Caco-2 (cell line): Measurements from ENCODE around the gene NFASC. TPM values are rescaled to one million over a fixed set of nuclear protein-coding genes. Genes with fewer than 3 reads are reported as not detected.

Source experiments
- BruUV-seq: library from RNA; stranded (reverse); fragments of 400-500 nt; replicated peaks from 2 replicates; lab custom pipeline; 2021; lab: Mats Ljungman, UMichigan
- CTCF ChIA-PET: fragments of 300-600 bp; sonication (Branson Sonifier 250); formaldehyde crosslinking; loops from one replicate; lab custom pipeline; 2022; ENCODE audit warnings: antibody characterized with exemption; lab: Charles Lee
- POLR2A ChIA-PET: fragments of 300-600 bp; sonication (Branson Sonifier 250); formaldehyde crosslinking; loops from one replicate; lab custom pipeline; 2022; ENCODE audit warnings: antibody characterized with exemption; lab: Charles Lee
- DNase-seq, 2 experiments: peaks; one replicate each; pipeline versions ENCODE4 v3.0.0 to v3.0.0-alpha.2; 2020 to 2022
- H3K27me3 ChIP-seq: replicated peaks from 2 replicates; pipeline ENCODE4 v1.6.0; 2011; ENCODE audit warnings: low read length; ENCODE audit not compliant: control insufficient read depth, insufficient read depth
- H3K36me3 ChIP-seq: 2 replicates; pipeline ENCODE4 v1.5.1; 2011; ENCODE audit warnings: low read length; ENCODE audit not compliant: control insufficient read depth, insufficient read depth
- H3K4me1 ChIP-seq: fragments of 250-450 bp; sonication (Bioruptor Pico); 2 replicates; pipeline ENCODE4 v1.5.1; 2020; ENCODE audit warnings: mild to moderate bottlenecking
- H3K4me3 ChIP-seq: 2 replicates; pipeline ENCODE4 v1.5.1; 2011; ENCODE audit warnings: low read depth, mild to moderate bottlenecking, control low read depth, low read length
- H3K9me3 ChIP-seq: fragments of 250-450 bp; sonication (Bioruptor Pico); 2 replicates; pipeline ENCODE4 v1.5.1; 2020; ENCODE audit warnings: mild to moderate bottlenecking, moderate library complexity
- H3K27ac Mint-ChIP-seq: one replicate; pipeline ENCODE4 v1.8.0; 2022; ENCODE audit warnings: mixed read lengths; ENCODE audit not compliant: unreplicated experiment
- H3K27me3 Mint-ChIP-seq: one replicate; pipeline ENCODE4 v1.8.0; 2022; ENCODE audit warnings: mixed read lengths; ENCODE audit not compliant: insufficient read depth, unreplicated experiment
- H3K36me3 Mint-ChIP-seq: one replicate; pipeline ENCODE4 v1.8.0; 2022; ENCODE audit warnings: mild to moderate bottlenecking, mixed read lengths; ENCODE audit not compliant: insufficient read depth, unreplicated experiment
- H3K4me1 Mint-ChIP-seq: one replicate; pipeline ENCODE4 v1.8.0; 2022; ENCODE audit warnings: low read depth, mixed read lengths; ENCODE audit not compliant: unreplicated experiment
- H3K4me3 Mint-ChIP-seq: one replicate; pipeline ENCODE4 v1.8.0; 2022; ENCODE audit warnings: mild to moderate bottlenecking, moderate library complexity, mixed read lengths; ENCODE audit not compliant: unreplicated experiment
- H3K9me3 Mint-ChIP-seq: one replicate; pipeline ENCODE4 v1.8.0; 2022; ENCODE audit warnings: mixed read lengths; ENCODE audit not compliant: unreplicated experiment
- intact Hi-C: fragments of 100-400 bp; cut with micrococcal nuclease; formaldehyde crosslinking; loops from one replicate; pipeline ENCODE4 v1.10.0; 2022; ENCODE audit not compliant: unreplicated experiment
- total RNA-seq: library from RNA; stranded (reverse); gene quantifications from 2 replicates; pipeline ENCODE4 v1.2.3, GENCODE V29; 2022
- TF ChIP-seq, protein P1 (sequence below), 2 experiments: fragments of 200-600 bp in 1 of 2; IDR thresholded peaks; 1 replicate in 1 of 2; 2 replicates in 1 of 2; pipeline versions ENCODE4 v1.5.1 to v1.8.0; 2011 to 2022; ENCODE audit warnings: antibody characterized with exemption in 1 of 2, control low read depth in 1 of 2, inconsistent platforms in 1 of 2, low read depth in 1 of 2, low read length in 1 of 2, mild to moderate bottlenecking in 1 of 2, moderate library complexity in 1 of 2; ENCODE audit not compliant: insufficient read depth in 1 of 2, severe bottlenecking in 1 of 2, unreplicated experiment in 1 of 2

NFASC gene
- total RNA-seq, 1 experiment from 2014 or later: 1.3 TPM

DNA sequence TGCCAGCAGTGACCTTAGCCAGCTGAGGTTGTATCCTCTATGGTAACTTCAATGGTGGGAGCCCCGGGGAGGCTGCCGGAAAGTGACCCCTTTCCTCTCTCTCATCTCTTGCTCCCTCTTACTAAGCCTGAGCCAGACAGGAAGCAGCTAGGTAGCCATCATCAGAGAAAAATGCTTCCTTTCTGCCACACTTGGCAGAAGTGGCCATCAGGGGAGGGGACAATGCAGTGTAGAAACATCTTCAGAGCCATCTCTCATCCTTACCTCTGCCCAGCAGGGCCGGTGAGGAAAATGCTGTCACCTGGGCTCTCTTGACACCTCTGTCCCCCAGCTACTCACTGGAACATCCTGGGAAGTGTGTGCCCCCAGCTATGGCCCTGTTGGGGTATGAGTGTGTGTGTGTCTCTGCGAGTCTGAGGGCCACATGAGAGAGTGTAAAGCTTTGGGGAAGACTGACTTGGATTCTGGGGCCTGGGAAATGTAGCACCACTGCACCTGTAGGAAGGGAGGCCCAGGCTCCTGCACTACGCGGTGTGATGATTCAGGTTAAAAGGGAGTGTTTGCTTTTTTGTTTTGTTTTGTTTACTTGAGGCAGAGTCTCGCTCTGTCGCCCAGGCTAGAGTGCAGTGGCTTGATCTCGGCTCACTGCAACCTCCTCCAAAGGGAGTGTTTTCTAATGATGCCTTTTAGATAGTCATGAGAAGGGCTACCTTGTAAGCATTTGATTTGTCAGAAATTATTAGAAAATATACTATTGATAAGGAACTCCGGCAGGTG lies 123.6 kb downstream of the NFASC start:
- Mint-ChIP-seq H3K36me3 (no peaks in the 10 kb centered on the region), H3K27ac (no peak overlapping the region), H3K4me1 (no peaks in the 10 kb centered on the region), H3K4me3 (no peak overlapping the region), H3K27me3 (peaks cover 4% of the 10 kb centered on the region), H3K9me3 (no peaks in the 10 kb centered on the region)
- Histone ChIP-seq H3K27me3 (no peaks in the 10 kb centered on the region), H3K4me3 (no peak overlapping the region), H3K9me3 (no peaks in the 10 kb centered on the region), H3K36me3 (no peaks in the 10 kb centered on the region), H3K4me1 (no peaks in the 10 kb centered on the region)
- TF ChIP-seq, protein P1, sequence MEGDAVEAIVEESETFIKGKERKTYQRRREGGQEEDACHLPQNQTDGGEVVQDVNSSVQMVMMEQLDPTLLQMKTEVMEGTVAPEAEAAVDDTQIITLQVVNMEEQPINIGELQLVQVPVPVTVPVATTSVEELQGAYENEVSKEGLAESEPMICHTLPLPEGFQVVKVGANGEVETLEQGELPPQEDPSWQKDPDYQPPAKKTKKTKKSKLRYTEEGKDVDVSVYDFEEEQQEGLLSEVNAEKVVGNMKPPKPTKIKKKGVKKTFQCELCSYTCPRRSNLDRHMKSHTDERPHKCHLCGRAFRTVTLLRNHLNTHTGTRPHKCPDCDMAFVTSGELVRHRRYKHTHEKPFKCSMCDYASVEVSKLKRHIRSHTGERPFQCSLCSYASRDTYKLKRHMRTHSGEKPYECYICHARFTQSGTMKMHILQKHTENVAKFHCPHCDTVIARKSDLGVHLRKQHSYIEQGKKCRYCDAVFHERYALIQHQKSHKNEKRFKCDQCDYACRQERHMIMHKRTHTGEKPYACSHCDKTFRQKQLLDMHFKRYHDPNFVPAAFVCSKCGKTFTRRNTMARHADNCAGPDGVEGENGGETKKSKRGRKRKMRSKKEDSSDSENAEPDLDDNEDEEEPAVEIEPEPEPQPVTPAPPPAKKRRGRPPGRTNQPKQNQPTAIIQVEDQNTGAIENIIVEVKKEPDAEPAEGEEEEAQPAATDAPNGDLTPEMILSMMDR (IDR thresholded peaks at IDR 0.05; ENCODE audit: insufficient read depth in 1 of 2, low read depth in 1 of 2, low read length in 1 of 2, severe bottlenecking in 1 of 2, unreplicated experiment in 1 of 2): no peak
- intact Hi-C loops: no loop called here
- CTCF ChIA-PET: interaction anchor here (1.6 kb wide), 1 partner anchor 67 kb away, joined by 10 read pairs; no protein-coding TSS in a partner anchor
- no peak for DNase-seq
- POLR2A ChIA-PET: no interaction called here
- no TSS peak for BruUV-seq

DNA sequence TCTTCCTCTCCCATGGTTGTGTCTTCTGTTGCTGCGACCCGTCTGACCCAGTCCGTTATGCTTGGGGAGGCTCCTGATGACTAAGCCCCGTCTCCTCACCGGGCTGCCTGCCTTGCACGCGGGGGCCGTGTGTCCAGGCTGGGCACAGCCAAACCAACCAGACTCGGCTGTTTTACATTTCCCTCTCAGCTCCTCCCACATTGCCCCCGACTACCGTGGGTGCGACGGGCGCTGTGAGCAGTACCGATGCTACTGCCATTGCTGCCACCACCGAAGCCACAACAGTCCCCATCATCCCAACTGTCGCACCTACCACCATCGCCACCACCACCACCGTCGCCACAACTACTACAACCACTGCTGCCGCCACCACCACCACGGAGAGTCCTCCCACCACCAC lies 126.3 kb downstream of the NFASC start:
- no peaks in the 10 kb centered on the region for H3K9me3 Mint-ChIP-seq
- BruUV-seq: no TSS peak
- intact Hi-C loops: no loop called here

DNA sequence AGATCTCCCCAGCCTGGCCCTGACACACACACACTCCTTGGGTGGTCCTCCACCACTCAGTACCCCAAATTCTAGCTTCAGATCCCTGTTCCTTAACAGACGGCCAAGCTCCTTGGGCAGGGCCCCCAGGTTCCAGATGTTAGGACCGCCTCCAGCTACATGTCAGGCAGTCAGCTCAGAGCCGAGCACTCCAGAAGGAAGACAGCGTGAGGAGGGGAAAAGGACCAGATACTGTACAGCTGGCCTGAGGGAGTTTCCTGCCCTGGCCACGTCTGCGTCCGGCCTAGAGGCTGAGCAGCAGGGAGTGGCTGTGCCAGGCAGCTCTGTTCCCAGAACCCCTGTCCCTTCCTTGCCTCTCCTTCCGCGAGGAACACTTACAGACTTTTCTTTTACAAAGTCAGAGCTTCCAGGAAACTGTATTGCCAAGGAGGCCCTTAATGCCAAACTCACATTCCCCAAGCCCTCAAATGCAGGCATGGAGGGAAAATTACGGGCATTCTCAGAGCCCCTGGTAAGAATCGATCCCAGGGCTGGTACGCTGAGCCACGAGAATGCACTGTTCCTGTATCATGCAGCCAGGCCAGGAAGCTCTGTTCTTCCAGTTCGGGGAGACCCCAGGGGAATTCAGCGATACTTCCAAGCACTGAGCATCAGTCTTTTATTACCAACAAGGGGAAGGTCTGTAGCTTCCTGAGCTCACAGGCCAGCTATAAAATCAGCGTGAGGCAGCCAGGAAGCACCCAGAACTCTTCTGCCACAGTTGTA lies 127.1 kb downstream of the NFASC start:
- H3K4me3 ChIP-seq: no peak overlapping the region
- Mint-ChIP-seq H3K4me1 (no peaks in the 10 kb centered on the region), H3K9me3 (no peaks in the 10 kb centered on the region), H3K36me3 (no peaks in the 10 kb centered on the region), H3K27me3 (no peaks in the 10 kb centered on the region), H3K4me3 (no peak overlapping the region), H3K27ac (no peak overlapping the region)
- BruUV-seq: no TSS peak
- H3K27me3 ChIP-seq: no peaks in the 10 kb centered on the region
- DNase-seq: no peak
- ChIA-PET CTCF (interaction anchor here (0.6 to 1.4 kb wide), 2 partner anchors 64 to 1648 kb away, joined by 3 to 7 read pairs; no protein-coding TSS in a partner anchor), POLR2A (no interaction called here)
- no peaks in the 10 kb centered on the region for H3K36me3 ChIP-seq
- no peaks in the 10 kb centered on the region for H3K9me3 ChIP-seq
- intact Hi-C loops: no loop called here
- TF ChIP-seq, protein P1 (IDR thresholded peaks at IDR 0.05; ENCODE audit: insufficient read depth in 1 of 2, low read depth in 1 of 2, low read length in 1 of 2, severe bottlenecking in 1 of 2, unreplicated experiment in 1 of 2): no peak
- peaks cover 1% of the 10 kb centered on the region; the same call in 1 of the 2 replicates for H3K4me1 ChIP-seq

More for the DNA sequence above, 126.3 kb downstream of the NFASC start:
- Mint-ChIP-seq H3K4me3 (no peak overlapping the region), H3K4me1 (no peaks in the 10 kb centered on the region), H3K27ac (no peak overlapping the region), H3K27me3 (no peaks in the 10 kb centered on the region), H3K36me3 (no peaks in the 10 kb centered on the region)
- no peaks in the 10 kb centered on the region for H3K9me3 ChIP-seq
- H3K36me3 ChIP-seq: no peaks in the 10 kb centered on the region
- no peaks in the 10 kb centered on the region for H3K27me3 ChIP-seq
- DNase-seq: no peak
- CTCF ChIA-PET: interaction anchor here (1.4 kb wide), 1 partner anchor 65 kb away, joined by 7 read pairs; no protein-coding TSS in a partner anchor
- H3K4me1 ChIP-seq: no peaks in the 10 kb centered on the region
- POLR2A ChIA-PET: no interaction called here
- no peak overlapping the region for H3K4me3 ChIP-seq
- TF ChIP-seq, protein P1 (IDR thresholded peaks at IDR 0.05; ENCODE audit: insufficient read depth in 1 of 2, low read depth in 1 of 2, low read length in 1 of 2, severe bottlenecking in 1 of 2, unreplicated experiment in 1 of 2): no peak
